ENCODE results near the gene KIF12. TPM values are rescaled to one million over a fixed set of nuclear protein-coding genes. Genes with fewer than 3 reads are reported as not detected.

The KIF12 gene
- total and polyA plus RNA-seq, 3 experiments from 2014 or later: not detected

- Histone ChIP-seq H3K4me3 (ENCODE audit: low read length) (no peak overlapping the region), H3K36me3 (ENCODE audit: insufficient read depth, low read length) (no peaks in the 10 kb centered on the region), H3K27me3 (ENCODE audit: insufficient read depth, low read length, poor library complexity, severe bottlenecking) (peaks cover 13% of the 10 kb centered on the region), H3K4me1 (ENCODE audit: insufficient read depth, low read length) (no peaks in the 10 kb centered on the region), H3K9me3 (ENCODE audit: low read length) (no peaks in the 10 kb centered on the region), H3K27ac (ENCODE audit: low read depth, low read length) (no peak overlapping the region)
- POLR2A ChIA-PET: no interaction called here
- DNase-seq: no peak
- Mint-ChIP-seq H3K27me3 (peaks cover 32 to 47% of the 10 kb centered on the region in 2 donors), H3K4me3 (peak overlapping the region in 2 of 7 donors; percentile 18 to 63), H3K9me3 (no peaks in the 10 kb centered on the region), H3K27ac (peak overlapping the region in 1 of 8 donors; percentile 48), H3K4me1 (peaks cover 8 to 18% (median 14%) of the 10 kb centered on the region in 3 donors), H3K36me3 (no peaks in the 10 kb centered on the region)
- CTCF ChIA-PET: interaction anchor here (1.0 to 2.2 kb wide), 2 partner anchors 11 to 13 kb away, joined by 3 to 10 read pairs; no protein-coding TSS in a partner anchor
These were observed 3.0 kb downstream of the KIF12 start for GRCh38 chr9:114096041-114096511.

- CTCF ChIA-PET: interaction anchor here (1.0 to 2.2 kb wide), 2 partner anchors 10 to 12 kb away, joined by 3 to 10 read pairs; no protein-coding TSS in a partner anchor
- H3K9me3 ChIP-seq (ENCODE audit: low read length): no peaks in the 10 kb centered on the region
- Mint-ChIP-seq H3K27me3 (peaks cover 34 to 49% of the 10 kb centered on the region in 2 donors), H3K36me3 (no peaks in the 10 kb centered on the region), H3K4me3 (no peak overlapping the region), H3K9me3 (no peaks in the 10 kb centered on the region), H3K27ac (no peak overlapping the region), H3K4me1 (peaks cover 8 to 18% (median 14%) of the 10 kb centered on the region in 3 donors)
- H3K4me3 ChIP-seq (ENCODE audit: low read length): no peak overlapping the region
- no peak for DNase-seq
- H3K36me3 ChIP-seq (ENCODE audit: insufficient read depth, low read length): no peaks in the 10 kb centered on the region
- H3K27me3 ChIP-seq (ENCODE audit: insufficient read depth, low read length, poor library complexity, severe bottlenecking): peaks cover 13% of the 10 kb centered on the region
- POLR2A ChIA-PET: no interaction called here
- no peaks in the 10 kb centered on the region for H3K4me1 ChIP-seq (ENCODE audit: insufficient read depth, low read length)
- H3K27ac ChIP-seq (ENCODE audit: low read depth, low read length): no peak overlapping the region
These were observed 4.1 kb downstream of the KIF12 start for GRCh38 chr9:114094971-114095370.

- H3K27ac ChIP-seq (ENCODE audit: low read depth, low read length): no peak overlapping the region
- POLR2A ChIA-PET: no interaction called here
- CTCF ChIA-PET: no interaction called here
- no peaks in the 10 kb centered on the region for H3K36me3 ChIP-seq (ENCODE audit: insufficient read depth, low read length)
- no peak overlapping the region for H3K4me3 ChIP-seq (ENCODE audit: low read length)
- Mint-ChIP-seq H3K4me1 (peaks cover 8 to 15% (median 14%) of the 10 kb centered on the region in 3 donors), H3K36me3 (no peaks in the 10 kb centered on the region), H3K27ac (no peak overlapping the region), H3K4me3 (no peak overlapping the region), H3K27me3 (peaks cover 27 to 46% of the 10 kb centered on the region in 2 donors), H3K9me3 (no peaks in the 10 kb centered on the region)
- no peak for DNase-seq
- no peaks in the 10 kb centered on the region for H3K4me1 ChIP-seq (ENCODE audit: insufficient read depth, low read length)
- H3K27me3 ChIP-seq (ENCODE audit: insufficient read depth, low read length, poor library complexity, severe bottlenecking): peaks cover 13% of the 10 kb centered on the region
- no peaks in the 10 kb centered on the region for H3K9me3 ChIP-seq (ENCODE audit: low read length)
These were observed 5.2 kb downstream of the KIF12 start for GRCh38 chr9:114093761-114094505.

DNA sequence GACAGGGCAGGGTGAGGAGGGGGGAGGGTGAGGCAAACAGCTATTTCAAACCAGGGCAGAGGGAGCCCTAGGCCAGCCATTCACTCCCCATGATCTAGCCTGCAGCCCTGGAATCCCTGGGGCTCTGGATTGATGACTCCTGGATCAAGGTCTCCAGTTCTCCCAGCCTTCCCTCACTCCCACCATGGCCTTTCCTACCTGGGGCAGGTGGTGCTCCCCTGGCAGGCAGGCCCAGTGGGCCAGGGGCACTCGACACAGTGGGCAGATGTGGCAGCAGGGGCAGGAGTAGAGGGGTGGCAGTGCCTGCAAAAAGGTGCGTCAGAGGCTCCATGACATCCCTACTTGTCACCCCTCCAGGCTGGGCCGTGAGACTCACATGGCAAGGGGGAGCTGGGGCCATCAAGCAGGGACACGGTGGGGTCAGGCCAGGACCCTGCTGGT is 6.0 kb downstream of the KIF12 start:
- peaks cover 8 to 14% (median 14%) of the 10 kb centered on the region in 3 donors for H3K4me1 Mint-ChIP-seq
- H3K27me3 Mint-ChIP-seq: peaks cover 26 to 46% of the 10 kb centered on the region in 2 donors
- no peaks in the 10 kb centered on the region for H3K9me3 ChIP-seq (ENCODE audit: low read length)
- H3K4me3 Mint-ChIP-seq: no peak overlapping the region
- POLR2A ChIA-PET: no interaction called here
- no peaks in the 10 kb centered on the region for H3K36me3 ChIP-seq (ENCODE audit: insufficient read depth, low read length)
- no peak overlapping the region for H3K27ac Mint-ChIP-seq
- no peaks in the 10 kb centered on the region for H3K4me1 ChIP-seq (ENCODE audit: insufficient read depth, low read length)
- DNase-seq: no peak
- no peak overlapping the region for H3K27ac ChIP-seq (ENCODE audit: low read depth, low read length)
- CTCF ChIA-PET: no interaction called here
- no peaks in the 10 kb centered on the region for H3K36me3 Mint-ChIP-seq
- H3K9me3 Mint-ChIP-seq: no peaks in the 10 kb centered on the region
- no peak overlapping the region for H3K4me3 ChIP-seq (ENCODE audit: low read length)
- H3K27me3 ChIP-seq (ENCODE audit: insufficient read depth, low read length, poor library complexity, severe bottlenecking): peaks cover 13% of the 10 kb centered on the region

GRCh38 chr9:114092336-114092735 is 6.8 kb downstream of the KIF12 start:
- no peaks in the 10 kb centered on the region for H3K9me3 Mint-ChIP-seq
- no peaks in the 10 kb centered on the region for H3K36me3 ChIP-seq (ENCODE audit: insufficient read depth, low read length)
- peaks cover 11% of the 10 kb centered on the region for H3K27me3 ChIP-seq (ENCODE audit: insufficient read depth, low read length, poor library complexity, severe bottlenecking)
- ChIA-PET CTCF (no interaction called here), POLR2A (no interaction called here)
- peaks cover 3 to 10% (median 9%) of the 10 kb centered on the region in 3 donors for H3K4me1 Mint-ChIP-seq
- H3K27me3 Mint-ChIP-seq: peaks cover 23 to 42% of the 10 kb centered on the region in 2 donors
- H3K27ac ChIP-seq (ENCODE audit: low read depth, low read length): no peak overlapping the region
- H3K4me3 Mint-ChIP-seq: no peak overlapping the region
- no peak overlapping the region for H3K27ac Mint-ChIP-seq
- H3K4me3 ChIP-seq (ENCODE audit: low read length): no peak overlapping the region
- no peaks in the 10 kb centered on the region for H3K4me1 ChIP-seq (ENCODE audit: insufficient read depth, low read length)
- DNase-seq: no peak
- H3K36me3 Mint-ChIP-seq: no peaks in the 10 kb centered on the region
- no peaks in the 10 kb centered on the region for H3K9me3 ChIP-seq (ENCODE audit: low read length)

DNA sequence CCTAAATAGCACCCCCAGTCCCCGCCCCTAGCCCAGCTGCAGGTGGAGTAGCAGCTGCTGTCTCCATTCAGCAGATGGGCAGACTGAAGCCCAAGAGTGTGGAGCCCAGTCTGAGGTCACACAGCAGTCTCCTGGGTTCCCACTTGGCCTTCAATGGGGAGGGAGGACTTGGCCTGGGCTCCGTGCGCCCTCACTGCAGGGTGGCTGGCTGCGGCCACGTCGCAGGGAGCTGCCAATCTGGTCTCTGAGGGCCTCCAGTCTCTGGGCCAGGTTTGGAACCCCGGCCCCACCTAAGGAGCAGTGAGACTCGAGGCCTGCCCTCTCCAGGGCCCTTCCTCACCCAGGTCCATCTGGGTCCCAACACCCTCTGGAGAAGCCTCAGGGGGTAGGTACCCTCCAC is 7.4 kb downstream of the KIF12 start:
- Mint-ChIP-seq H3K4me3 (no peak overlapping the region), H3K27ac (no peak overlapping the region), H3K36me3 (no peaks in the 10 kb centered on the region), H3K4me1 (peaks cover 3 to 6% (median 4%) of the 10 kb centered on the region in 3 donors), H3K9me3 (no peaks in the 10 kb centered on the region), H3K27me3 (peaks cover 22 to 41% of the 10 kb centered on the region in 2 donors)
- Histone ChIP-seq H3K27ac (ENCODE audit: low read depth, low read length) (no peak overlapping the region), H3K9me3 (ENCODE audit: low read length) (no peaks in the 10 kb centered on the region), H3K4me1 (ENCODE audit: insufficient read depth, low read length) (no peaks in the 10 kb centered on the region), H3K36me3 (ENCODE audit: insufficient read depth, low read length) (no peaks in the 10 kb centered on the region), H3K4me3 (ENCODE audit: low read length) (no peak overlapping the region), H3K27me3 (ENCODE audit: insufficient read depth, low read length, poor library complexity, severe bottlenecking) (peaks cover 7% of the 10 kb centered on the region)
- ChIA-PET CTCF (no interaction called here), POLR2A (no interaction called here)
- no peak for DNase-seq

GRCh38 chr9:114090798-114091197 is 8.3 kb downstream of the KIF12 start:
- no peaks in the 10 kb centered on the region for H3K9me3 ChIP-seq (ENCODE audit: low read length)
- H3K4me3 Mint-ChIP-seq: no peak overlapping the region
- no peaks in the 10 kb centered on the region for H3K36me3 ChIP-seq (ENCODE audit: insufficient read depth, low read length)
- ChIA-PET POLR2A (no interaction called here), CTCF (no interaction called here)
- H3K27ac Mint-ChIP-seq: no peak overlapping the region
- H3K4me1 Mint-ChIP-seq: no peaks in the 10 kb centered on the region
- H3K27ac ChIP-seq (ENCODE audit: low read depth, low read length): no peak overlapping the region
- H3K27me3 Mint-ChIP-seq: peaks cover 19 to 36% of the 10 kb centered on the region in 2 donors
- no peaks in the 10 kb centered on the region for H3K36me3 Mint-ChIP-seq
- H3K4me1 ChIP-seq (ENCODE audit: insufficient read depth, low read length): no peaks in the 10 kb centered on the region
- no peaks in the 10 kb centered on the region for H3K9me3 Mint-ChIP-seq
- peaks cover 4% of the 10 kb centered on the region for H3K27me3 ChIP-seq (ENCODE audit: insufficient read depth, low read length, poor library complexity, severe bottlenecking)
- DNase-seq: no peak
- no peak overlapping the region for H3K4me3 ChIP-seq (ENCODE audit: low read length)

- Histone ChIP-seq H3K27me3 (ENCODE audit: insufficient read depth, low read length, poor library complexity, severe bottlenecking) (no peaks in the 10 kb centered on the region), H3K36me3 (ENCODE audit: insufficient read depth, low read length) (no peaks in the 10 kb centered on the region), H3K27ac (ENCODE audit: low read depth, low read length) (no peak overlapping the region), H3K4me1 (ENCODE audit: insufficient read depth, low read length) (no peaks in the 10 kb centered on the region), H3K9me3 (ENCODE audit: low read length) (no peaks in the 10 kb centered on the region), H3K4me3 (ENCODE audit: low read length) (no peak overlapping the region)
- no peaks in the 10 kb centered on the region for H3K4me1 Mint-ChIP-seq
- DNase-seq: no peak
- no peak overlapping the region for H3K4me3 Mint-ChIP-seq
- CTCF ChIA-PET: no interaction called here
- peak overlapping the region in 1 of 8 donors; percentile 73 for H3K27ac Mint-ChIP-seq
- POLR2A ChIA-PET: no interaction called here
- no peaks in the 10 kb centered on the region for H3K9me3 Mint-ChIP-seq
- H3K27me3 Mint-ChIP-seq: peaks cover 7 to 22% of the 10 kb centered on the region in 2 donors
- no peaks in the 10 kb centered on the region for H3K36me3 Mint-ChIP-seq
These were observed 9.8 kb downstream of the KIF12 start for GRCh38 chr9:114089206-114089840.
